Gastroesophageal sphincter (tissue), 3 donors: Measurements from ENCODE around the gene C17orf50.
"Not testable (repeated sequence)": the region's sequence is repeated elsewhere in the genome, so short reads cannot be mapped to it uniquely, and the experiment has no call there.

Experiments
- CTCF ChIP-seq, 4 experiments: fragments of 200-600 bp in 2 of 4; fragments of 450-650 bp in 2 of 4; sonication (generic) in 1 of 4; IDR thresholded peaks; one replicate each; pipeline ENCODE4 v1.5.1; 2017 to 2019; ENCODE audit warnings: antibody characterized with exemption in 4 of 4, mild to moderate bottlenecking in 2 of 4, moderate library complexity in 2 of 4
- EP300 ChIP-seq: sonication (generic); formaldehyde crosslinking; IDR thresholded peaks from one replicate; pipeline ENCODE4 v1.6.1; 2017; ENCODE audit warnings: antibody characterized with exemption, mild to moderate bottlenecking

- TF ChIP-seq CTCF (IDR thresholded peaks at IDR 0.05); EP300: not testable (repeated sequence)
Observed at GRCh38 chr17:35751541-35751940, 9.1 kb upstream of the C17orf50 start.
